ENCODE results near the gene ARHGAP31.
"Not testable (repeated sequence)": the region's sequence is repeated elsewhere in the genome, so short reads cannot be mapped to it uniquely, and the experiment has no call there.

ARHGAP31 gene

GRCh38 chr3:119294696-119295671 lies 801 bp downstream of the ARHGAP31 start:
- DNase-seq: peak; percentile 5

DNA sequence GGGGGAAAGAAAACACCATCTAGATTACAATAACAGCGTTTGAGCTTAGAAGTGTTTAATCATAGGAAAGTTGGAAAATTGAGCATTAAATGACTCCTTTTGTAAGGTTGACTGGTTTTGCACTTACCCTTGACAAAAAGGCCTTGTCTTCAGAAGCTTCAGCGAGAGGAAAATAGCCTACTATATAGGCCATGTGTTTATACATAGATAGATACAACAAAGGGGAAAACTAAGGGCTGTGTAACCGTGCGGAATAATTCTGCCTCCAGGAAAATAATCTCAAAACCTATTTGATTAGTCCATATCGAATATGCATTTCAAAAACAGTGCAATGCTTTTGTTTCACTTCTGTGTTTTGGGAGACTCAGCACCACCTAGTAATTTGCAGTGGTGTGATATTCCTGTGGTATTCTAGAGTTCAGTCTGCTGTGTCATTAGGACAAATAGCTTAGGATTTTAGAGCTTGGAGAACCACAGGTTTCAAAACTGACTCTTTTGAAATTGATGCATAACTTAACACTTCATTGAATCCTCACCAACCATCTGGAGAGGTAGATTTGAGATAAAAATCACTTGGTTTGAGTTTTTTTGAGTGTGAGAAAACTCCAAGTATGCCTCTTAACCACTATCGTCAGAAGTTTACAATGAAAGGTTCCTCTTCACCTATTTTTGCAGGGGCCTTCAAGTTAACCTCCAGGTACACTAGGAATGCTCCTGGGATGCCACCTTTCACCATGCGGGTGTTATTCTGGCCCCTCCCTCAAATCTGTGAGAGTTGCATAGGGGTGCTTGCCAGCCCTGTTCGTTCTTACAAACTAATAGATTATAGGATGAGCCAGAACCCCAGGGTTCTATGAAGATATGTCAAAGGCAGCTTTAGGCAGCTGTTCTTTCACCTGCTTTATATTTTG lies 1.9 kb downstream of the ARHGAP31 start:
- DNase-seq: no peak

DNA sequence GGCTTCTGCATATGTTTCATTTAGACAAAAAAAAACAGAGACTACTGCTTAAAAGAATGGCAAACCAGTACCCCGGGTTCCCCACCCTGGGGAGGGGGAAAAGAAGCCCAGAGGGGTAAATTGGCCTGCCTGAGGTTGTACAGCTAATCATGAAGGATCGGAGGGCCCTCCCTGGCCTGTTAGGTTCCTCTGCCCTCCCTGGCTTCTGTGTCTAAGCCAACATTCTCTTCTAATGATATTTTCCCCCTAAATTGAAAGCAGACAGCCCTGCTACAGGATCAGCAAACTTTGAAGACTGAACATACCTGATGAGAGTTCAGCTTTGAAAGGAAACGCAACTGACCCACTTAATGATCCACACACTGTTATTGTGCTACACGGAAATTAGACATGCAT lies 2.5 kb downstream of the ARHGAP31 start:
- no peak for DNase-seq

- DNase-seq: no peak
Measured at GRCh38 chr3:119297169-119297568, 3.0 kb downstream of the ARHGAP31 start.

DNA sequence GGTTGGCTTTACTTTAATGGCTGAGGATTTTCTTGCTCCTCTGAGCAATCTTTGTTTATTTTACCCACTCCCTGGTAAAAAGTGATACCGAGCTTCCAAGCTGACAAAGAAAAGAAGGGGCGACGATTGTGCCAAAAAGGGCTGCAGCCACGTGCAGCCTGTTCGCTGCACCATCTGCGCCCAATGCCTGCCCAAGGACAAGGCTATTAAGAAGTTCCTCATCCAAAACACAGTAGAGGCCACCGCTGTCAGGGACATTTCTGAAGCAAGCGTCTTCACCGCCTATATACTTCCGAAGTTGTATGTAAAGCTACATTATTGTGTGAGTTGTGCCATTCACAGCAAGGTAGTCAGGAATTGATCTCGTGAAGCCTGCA lies 4.4 kb downstream of the ARHGAP31 start:
- DNase-seq: no peak

GRCh38 chr3:119300991-119301391 lies 6.8 kb downstream of the ARHGAP31 start:
- DNase-seq: no peak

GRCh38 chr3:119301662-119302061 lies 7.5 kb downstream of the ARHGAP31 start:
- DNase-seq: no peak

DNA sequence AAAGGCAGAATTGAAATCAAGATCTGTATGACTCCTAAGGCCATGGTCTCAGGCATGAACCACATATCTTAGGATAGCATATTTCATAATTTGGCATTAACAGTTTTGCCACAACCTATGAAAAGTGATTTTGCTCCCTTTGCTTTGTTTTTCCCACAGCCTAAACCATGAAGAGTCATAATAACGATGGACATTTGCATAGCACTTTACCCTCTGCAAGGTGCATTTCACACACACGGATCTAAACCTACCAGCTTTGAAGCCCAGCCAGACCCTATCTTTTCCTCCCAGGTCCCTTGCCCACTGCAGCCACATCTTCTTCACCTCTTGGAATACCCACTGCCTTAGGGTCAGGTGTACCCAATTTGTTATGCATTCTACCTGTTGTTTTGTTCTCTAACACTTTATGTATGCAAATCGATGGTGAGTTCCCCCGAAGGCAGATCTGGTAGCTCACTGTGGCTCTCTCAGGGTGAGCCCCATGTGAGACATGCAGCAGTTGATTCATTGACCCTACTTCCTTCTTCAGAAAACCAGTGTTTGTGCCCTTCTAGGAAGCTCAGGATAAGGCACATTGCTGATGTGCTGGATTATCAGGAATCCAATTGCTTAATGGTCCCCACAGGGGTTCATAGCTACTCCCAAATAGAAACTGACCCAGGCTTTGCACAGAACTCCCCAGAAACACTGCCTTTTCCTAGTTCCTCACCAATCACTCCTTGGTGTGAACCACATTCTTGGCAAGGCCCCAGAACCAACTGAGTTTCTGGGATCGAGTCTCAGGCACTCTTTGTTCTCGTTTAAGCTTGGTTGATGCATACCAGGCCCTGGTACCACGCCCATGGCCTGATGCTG lies 8.7 kb downstream of the ARHGAP31 start:
- no peak for DNase-seq

DNA sequence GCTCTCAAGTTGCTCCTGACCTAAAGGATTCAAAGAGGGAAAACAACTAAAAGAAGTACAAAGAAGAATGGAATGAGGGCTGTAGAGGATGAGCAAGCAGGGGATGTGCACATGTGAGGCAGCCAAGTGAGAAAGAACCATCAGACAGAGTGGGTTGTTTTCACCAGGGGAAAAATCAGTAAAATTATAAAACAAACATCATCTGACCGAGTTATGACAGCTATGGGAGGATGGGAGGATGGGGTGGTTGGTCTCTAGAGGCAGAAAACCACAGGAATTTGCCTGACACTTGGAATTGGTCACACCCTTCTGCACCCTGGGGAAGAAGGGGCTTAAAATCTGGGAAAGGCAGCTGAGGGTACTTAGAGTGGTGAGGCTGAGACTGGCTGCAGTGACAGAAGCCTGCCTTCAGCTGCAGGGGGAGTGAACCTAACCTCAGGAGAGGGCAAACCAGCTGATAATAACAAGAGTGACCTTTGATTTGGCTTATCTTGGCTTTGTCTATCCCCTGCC lies 10.1 kb downstream of the ARHGAP31 start:
- no peak for DNase-seq

GRCh38 chr3:119305286-119305685 lies 11.1 kb downstream of the ARHGAP31 start:
- DNase-seq: no peak

GRCh38 chr3:119306378-119306777 lies 12.2 kb downstream of the ARHGAP31 start:
- not testable (repeated sequence) for DNase-seq

DNA sequence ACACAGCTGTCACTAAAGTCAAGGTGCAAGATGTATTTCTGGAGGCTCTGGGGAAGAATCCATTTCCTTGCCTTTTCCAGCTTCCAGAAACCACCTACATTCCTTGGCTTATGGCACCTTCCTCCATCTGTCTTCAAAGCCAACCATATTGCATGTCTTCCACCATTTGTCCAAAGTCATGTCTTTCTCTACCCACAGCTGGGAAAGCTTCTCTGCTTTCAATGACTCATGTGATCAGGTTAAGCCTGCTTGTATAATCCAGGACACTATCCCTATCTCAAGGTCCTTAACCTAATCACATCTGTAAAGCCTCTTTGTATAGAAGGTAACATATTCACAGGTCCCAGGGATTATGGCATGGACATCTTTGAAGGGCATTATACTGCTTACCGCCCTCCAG lies 14.2 kb downstream of the ARHGAP31 start:
- DNase-seq: no peak

- no peak for DNase-seq
Measured at GRCh38 chr3:119309591-119309990, 15.4 kb downstream of the ARHGAP31 start.

DNA sequence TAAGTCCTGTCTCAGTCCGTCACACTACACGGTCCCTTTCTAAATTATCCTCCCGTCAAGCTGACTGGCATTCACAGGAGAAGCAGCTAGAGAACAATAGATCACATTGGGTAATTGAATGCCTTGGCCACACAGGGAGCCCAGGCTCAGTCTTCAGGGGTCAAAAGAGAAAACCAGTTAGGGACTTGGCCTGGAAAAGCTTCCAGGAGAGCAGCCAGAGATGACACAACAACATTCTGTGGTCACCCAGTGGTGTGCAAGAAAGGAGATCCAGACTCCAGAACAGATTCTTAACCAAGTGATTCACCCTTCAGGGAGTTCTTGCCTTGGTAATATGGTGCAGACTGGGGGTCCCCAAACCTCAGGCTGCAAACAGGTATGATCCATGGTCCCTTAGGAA lies 15.9 kb downstream of the ARHGAP31 start:
- no peak for DNase-seq

DNA sequence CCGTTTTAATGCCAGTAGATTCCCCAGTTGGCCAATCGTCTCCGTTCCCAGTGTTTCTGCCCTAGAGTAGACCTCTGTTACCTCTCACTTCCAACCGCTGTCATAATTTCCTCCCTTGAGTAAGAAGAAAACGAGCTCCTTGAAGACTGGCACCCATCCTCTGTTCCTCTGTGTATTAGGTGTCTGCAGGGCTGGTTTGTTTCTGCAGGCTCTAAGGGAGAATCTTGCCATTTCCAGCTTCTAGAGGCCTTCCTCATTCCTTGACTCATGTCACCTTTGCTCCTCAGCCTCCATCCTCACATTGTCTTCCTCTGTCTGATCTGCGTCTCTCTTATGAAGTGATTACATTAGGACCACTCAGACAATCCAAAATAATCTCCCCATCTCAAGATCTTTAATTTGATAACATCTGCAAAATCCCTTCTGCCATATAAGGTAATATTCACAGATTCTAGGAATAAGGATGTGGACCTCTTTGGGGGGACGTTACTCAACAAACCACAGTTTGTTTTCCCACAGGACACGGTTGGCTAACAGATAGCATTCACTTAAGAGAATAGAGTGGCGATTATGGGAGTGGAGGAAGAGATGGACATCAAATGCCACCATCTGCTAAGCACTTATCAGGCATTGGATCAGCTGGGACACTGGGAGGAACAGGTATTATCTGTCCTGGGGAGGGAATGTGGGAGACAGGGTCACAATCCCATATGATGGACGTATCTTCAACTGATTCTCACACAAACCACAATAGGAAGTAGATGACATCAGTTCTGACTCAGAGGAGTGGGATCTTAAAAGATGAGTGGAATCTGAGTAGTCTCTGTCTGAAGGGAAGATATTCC lies 17.1 kb downstream of the ARHGAP31 start:
- no peak for DNase-seq

DNA sequence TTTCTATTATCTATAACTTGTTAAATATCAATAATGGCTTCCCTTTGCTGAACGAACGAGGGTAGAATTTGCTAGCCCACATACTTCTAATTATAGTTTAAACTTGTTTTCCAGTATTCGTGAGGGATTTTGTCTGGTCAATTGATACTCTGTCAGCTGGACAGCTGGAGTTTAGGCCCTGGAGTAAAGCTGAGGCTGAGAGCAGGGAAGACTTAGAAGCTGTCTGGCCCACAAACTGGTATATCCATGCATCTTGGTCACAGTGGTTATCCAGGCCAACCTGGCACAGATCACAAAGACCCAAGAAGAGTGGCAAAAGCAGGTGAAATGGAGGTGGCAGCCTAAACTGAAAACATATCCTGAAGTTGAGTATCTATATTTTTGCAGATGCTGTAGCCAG lies 19.3 kb downstream of the ARHGAP31 start:
- no peak for DNase-seq

DNA sequence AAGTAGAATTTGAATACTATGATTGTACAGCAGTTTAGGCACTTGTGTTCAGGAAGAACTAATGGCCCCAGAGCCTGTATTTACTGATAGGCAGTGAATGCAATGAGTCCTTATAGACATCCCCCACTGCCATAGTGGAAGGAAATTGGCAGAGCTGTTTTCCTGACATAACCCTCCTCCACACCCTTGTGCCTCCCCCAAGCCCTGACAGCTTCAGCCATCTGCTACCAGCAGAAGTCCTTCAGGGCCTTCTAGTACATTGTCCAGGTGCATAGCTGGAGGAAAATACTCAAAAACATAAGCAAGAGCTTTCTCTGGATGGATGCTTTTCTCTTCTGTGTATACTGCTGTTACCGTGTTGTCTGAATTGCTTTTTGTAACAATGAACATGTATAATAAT lies 20.6 kb downstream of the ARHGAP31 start:
- DNase-seq: no peak

- no peak for DNase-seq
Measured at GRCh38 chr3:119315600-119316312, 21.6 kb downstream of the ARHGAP31 start.

DNA sequence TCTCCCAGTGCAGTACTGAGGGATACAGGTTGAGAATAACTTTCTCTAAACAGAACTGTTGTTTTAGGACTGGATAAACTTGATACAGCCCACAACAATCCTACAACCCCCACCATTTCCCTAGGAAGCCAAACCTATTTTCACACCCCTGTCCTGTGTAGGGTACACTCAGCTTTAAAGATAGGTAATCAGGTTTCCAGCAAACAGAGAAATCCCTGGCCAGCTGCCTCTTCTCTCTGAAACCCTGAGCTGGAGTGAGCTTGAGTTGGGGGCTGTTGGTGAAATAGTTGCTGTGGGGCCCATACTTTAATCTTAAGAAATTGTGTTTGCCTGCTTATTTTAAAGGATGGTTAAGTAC lies 22.1 kb downstream of the ARHGAP31 start:
- DNase-seq: no peak

- no peak for DNase-seq
Measured at GRCh38 chr3:119318876-119319275, 24.7 kb downstream of the ARHGAP31 start.

DNA sequence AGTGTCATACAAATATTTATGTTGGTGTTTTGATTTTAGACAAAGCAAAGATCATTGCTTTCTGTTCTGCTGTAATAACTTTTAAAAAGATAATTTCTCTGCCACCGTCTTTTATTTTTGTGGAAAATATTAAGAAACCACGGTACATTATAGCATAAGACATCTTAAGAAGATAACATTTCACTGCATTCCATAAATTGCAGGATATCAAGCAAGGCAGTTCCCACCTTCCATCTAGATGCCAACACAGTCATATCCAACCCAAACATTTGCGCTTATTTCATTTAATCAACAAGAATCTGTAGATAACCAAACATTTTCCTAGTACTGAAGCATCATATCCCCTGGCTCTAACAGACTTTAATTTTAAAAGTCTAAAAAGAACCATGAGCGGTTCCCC lies 25.1 kb downstream of the ARHGAP31 start:
- no peak for DNase-seq

All from NCI-H1105 treated with DMSO at 0.1 percent for 48 hours (cell line).